Measurements from ENCODE around the gene NPC1.
"Not testable (repeated sequence)": the region's sequence is repeated elsewhere in the genome, so short reads cannot be mapped to it uniquely, and the experiment has no call there.

NPC1 gene

GRCh38 chr18:23573626-23574431, 12.5 kb downstream of the NPC1 start:
- peak; percentile 57 for DNase-seq

GRCh38 chr18:23573020-23573419, 13.3 kb downstream of the NPC1 start:
- no peak for DNase-seq

- DNase-seq = no peak
Measured at GRCh38 chr18:23572570-23572969, 13.7 kb downstream of the NPC1 start.

- DNase-seq = no peak
Measured at GRCh38 chr18:23572012-23572411, 14.3 kb downstream of the NPC1 start.

- DNase-seq = no peak
Measured at GRCh38 chr18:23570912-23571504, 15.3 kb downstream of the NPC1 start.

- no peak for DNase-seq
Measured at GRCh38 chr18:23569299-23570063, 16.8 kb downstream of the NPC1 start.

- DNase-seq = no peak
Measured at GRCh38 chr18:23568281-23569138, 17.8 kb downstream of the NPC1 start.

- DNase-seq = no peak
Measured at GRCh38 chr18:23567671-23568070, 18.6 kb downstream of the NPC1 start.

- no peak for DNase-seq
Measured at GRCh38 chr18:23565916-23566547, 20.3 kb downstream of the NPC1 start.

GRCh38 chr18:23563377-23564043, 22.8 kb downstream of the NPC1 start:
- peak; percentile 49 for DNase-seq

GRCh38 chr18:23560186-23560585, 26.1 kb downstream of the NPC1 start:
- no peak for DNase-seq

GRCh38 chr18:23557511-23557910, 28.8 kb downstream of the NPC1 start:
- DNase-seq = not testable (repeated sequence)

GRCh38 chr18:23556145-23556780, 30.0 kb downstream of the NPC1 start:
- no peak for DNase-seq

GRCh38 chr18:23553887-23554286, 32.4 kb downstream of the NPC1 start:
- no peak for DNase-seq

GRCh38 chr18:23552505-23552904, 33.8 kb downstream of the NPC1 start:
- no peak for DNase-seq

GRCh38 chr18:23551978-23552377, 34.3 kb downstream of the NPC1 start:
- no peak for DNase-seq

GRCh38 chr18:23550898-23551297, 35.4 kb downstream of the NPC1 start:
- DNase-seq = no peak

- no peak for DNase-seq
Measured at GRCh38 chr18:23548719-23549118, 37.6 kb downstream of the NPC1 start.

GRCh38 chr18:23548275-23548674, 38.0 kb downstream of the NPC1 start:
- no peak for DNase-seq

GRCh38 chr18:23547846-23548245, 38.5 kb downstream of the NPC1 start:
- DNase-seq = no peak

- DNase-seq = no peak
Measured at GRCh38 chr18:23547306-23547705, 39.0 kb downstream of the NPC1 start.
